GM21786 (cell line): ENCODE results near the gene CPLX1.
"Not testable (repeated sequence)": the region's sequence is repeated elsewhere in the genome, so short reads cannot be mapped to it uniquely, and the experiment has no call there.

Experiments
- ATAC-seq: cut with Tn5 transposase; IDR thresholded peaks from one replicate; pipeline ENCODE4 v1.9.1; 2021; ENCODE audit not compliant: unreplicated experiment

CPLX1 gene

GRCh38 chr4:761739-762138 is 64.2 kb downstream of the CPLX1 start:
- ATAC-seq = no peak

GRCh38 chr4:761086-761485 is 64.8 kb downstream of the CPLX1 start:
- no peak for ATAC-seq

- no peak for ATAC-seq
These were observed 65.3 kb downstream of the CPLX1 start for GRCh38 chr4:760616-761015.

GRCh38 chr4:759810-760209 is 66.1 kb downstream of the CPLX1 start:
- not testable (repeated sequence) for ATAC-seq

GRCh38 chr4:757111-757510 is 68.8 kb downstream of the CPLX1 start:
- no peak for ATAC-seq

GRCh38 chr4:754221-755120 is 71.5 kb downstream of the CPLX1 start:
- ATAC-seq = no peak

- ATAC-seq = not testable (repeated sequence)
These were observed 72.7 kb downstream of the CPLX1 start for GRCh38 chr4:753186-753585.

- ATAC-seq = no peak
These were observed 73.6 kb downstream of the CPLX1 start for GRCh38 chr4:752196-752861.

- no peak for ATAC-seq
These were observed 74.3 kb downstream of the CPLX1 start for GRCh38 chr4:751676-752075.

GRCh38 chr4:749698-750666 is 75.9 kb downstream of the CPLX1 start:
- no peak for ATAC-seq

- ATAC-seq = no peak
These were observed 77.5 kb downstream of the CPLX1 start for GRCh38 chr4:748461-748860.

GRCh38 chr4:747546-748170 is 78.3 kb downstream of the CPLX1 start:
- no peak for ATAC-seq

- no peak for ATAC-seq
These were observed 81.6 kb downstream of the CPLX1 start for GRCh38 chr4:744212-744841.

GRCh38 chr4:743463-744211 is 82.3 kb downstream of the CPLX1 start:
- ATAC-seq = no peak

- peak; percentile 61 for ATAC-seq
These were observed 83.1 kb downstream of the CPLX1 start for GRCh38 chr4:742742-743311.

GRCh38 chr4:742096-742741 is 83.7 kb downstream of the CPLX1 start:
- ATAC-seq = no peak

- ATAC-seq = no peak
These were observed 85.2 kb downstream of the CPLX1 start for GRCh38 chr4:740656-741282.

- ATAC-seq = no peak
These were observed 85.9 kb downstream of the CPLX1 start for GRCh38 chr4:740011-740410.
